Coronary artery (tissue), 2 donors: Measurements from ENCODE around the gene CRADD.

ENCODE experiments used
- DNase-seq: peaks from one replicate; pipeline ENCODE4 v3.0.0-alpha.2; 2017; ENCODE audit warnings: low spot score
- H3K27ac ChIP-seq, 2 donors: fragments of 200-600 bp; sonication (generic); one replicate each; pipeline ENCODE4 v1.5.1; 2016 to 2019
- H3K4me3 ChIP-seq: fragments of 200-600 bp; sonication (generic); 2 replicates; pipeline ENCODE4 v1.5.1; 2016; ENCODE audit warnings: mild to moderate bottlenecking, moderate library complexity
- CTCF ChIP-seq: fragments of 200-600 bp; sonication (generic); IDR thresholded peaks from one replicate; pipeline ENCODE4 v1.5.1; 2019; ENCODE audit warnings: antibody characterized with exemption

CRADD gene

GRCh38 chr12:93790472-93791152 lies 113.4 kb downstream of the CRADD start:
- TF ChIP-seq CTCF = no peak
- no peak overlapping the region for H3K4me3 ChIP-seq
- no peak overlapping the region for H3K27ac ChIP-seq
- DNase-seq = no peak

GRCh38 chr12:93793007-93793406 lies 115.8 kb downstream of the CRADD start:
- no peak for DNase-seq
- Histone ChIP-seq H3K27ac (no peak overlapping the region), H3K4me3 (no peak overlapping the region)
- TF ChIP-seq CTCF = no peak

- no peak overlapping the region for H3K27ac ChIP-seq
- DNase-seq = no peak
- TF ChIP-seq CTCF = no peak
- H3K4me3 ChIP-seq = no peak overlapping the region
Measured at GRCh38 chr12:93793983-93794382, 116.8 kb downstream of the CRADD start.

- H3K27ac ChIP-seq = no peak overlapping the region
- no peak for TF ChIP-seq CTCF
- no peak overlapping the region for H3K4me3 ChIP-seq
- DNase-seq = no peak
Measured at GRCh38 chr12:93794738-93795137, 117.6 kb downstream of the CRADD start.

- H3K27ac ChIP-seq = no peak overlapping the region
- TF ChIP-seq CTCF = no peak
- no peak for DNase-seq
- H3K4me3 ChIP-seq = no peak overlapping the region
Measured at GRCh38 chr12:93795352-93795751, 118.2 kb downstream of the CRADD start.

GRCh38 chr12:93796729-93797128 lies 119.6 kb downstream of the CRADD start:
- TF ChIP-seq CTCF = no peak
- Histone ChIP-seq H3K4me3 (no peak overlapping the region), H3K27ac (no peak overlapping the region)
- no peak for DNase-seq
